HS-27A (cell line): Measurements from ENCODE around the gene SMTNL1.
A peak's percentile ranks its signal among the peaks of the same experiment; 100 is the strongest.
"Not testable (repeated sequence)": the region's sequence is repeated elsewhere in the genome, so short reads cannot be mapped to it uniquely, and the experiment has no call there.

Experiments used
- DNase-seq: peaks from one replicate; pipeline ENCODE4 v3.0.0-alpha.2; 2012; ENCODE audit warnings: low read depth, missing footprints

SMTNL1 gene

DNA sequence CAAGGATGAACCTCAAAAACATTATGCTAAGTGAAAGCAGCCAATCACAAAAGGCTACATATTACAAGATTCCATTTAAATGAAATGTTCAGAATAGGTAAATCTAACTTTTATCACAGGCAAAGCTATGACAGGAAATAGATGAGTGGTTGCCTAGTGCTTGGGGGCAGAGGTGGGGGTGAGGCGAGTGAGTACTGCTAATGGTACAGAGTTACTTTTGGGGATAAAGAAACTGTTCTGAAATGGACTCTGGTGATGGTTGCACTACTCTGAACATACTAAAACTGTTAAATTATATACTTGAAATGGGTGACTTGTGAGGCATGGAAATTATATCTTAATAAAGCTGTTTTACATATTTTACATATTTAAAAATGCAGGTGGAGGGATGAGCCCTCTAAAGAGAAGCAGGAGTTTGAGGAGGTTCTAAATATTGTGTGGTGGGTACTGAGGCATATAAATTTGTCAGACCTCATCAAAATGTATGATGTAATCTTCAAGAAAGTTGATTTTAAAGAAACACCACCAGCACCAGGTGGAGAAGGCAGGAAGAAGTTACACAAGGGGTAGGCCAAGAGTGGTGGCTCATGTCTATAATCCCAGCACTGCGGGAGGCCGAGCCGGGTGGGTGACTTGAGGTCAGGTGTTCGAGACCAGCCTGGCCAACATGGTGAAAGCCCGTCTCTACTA is 25.5 kb upstream of the SMTNL1 start:
- no peak for DNase-seq

DNA sequence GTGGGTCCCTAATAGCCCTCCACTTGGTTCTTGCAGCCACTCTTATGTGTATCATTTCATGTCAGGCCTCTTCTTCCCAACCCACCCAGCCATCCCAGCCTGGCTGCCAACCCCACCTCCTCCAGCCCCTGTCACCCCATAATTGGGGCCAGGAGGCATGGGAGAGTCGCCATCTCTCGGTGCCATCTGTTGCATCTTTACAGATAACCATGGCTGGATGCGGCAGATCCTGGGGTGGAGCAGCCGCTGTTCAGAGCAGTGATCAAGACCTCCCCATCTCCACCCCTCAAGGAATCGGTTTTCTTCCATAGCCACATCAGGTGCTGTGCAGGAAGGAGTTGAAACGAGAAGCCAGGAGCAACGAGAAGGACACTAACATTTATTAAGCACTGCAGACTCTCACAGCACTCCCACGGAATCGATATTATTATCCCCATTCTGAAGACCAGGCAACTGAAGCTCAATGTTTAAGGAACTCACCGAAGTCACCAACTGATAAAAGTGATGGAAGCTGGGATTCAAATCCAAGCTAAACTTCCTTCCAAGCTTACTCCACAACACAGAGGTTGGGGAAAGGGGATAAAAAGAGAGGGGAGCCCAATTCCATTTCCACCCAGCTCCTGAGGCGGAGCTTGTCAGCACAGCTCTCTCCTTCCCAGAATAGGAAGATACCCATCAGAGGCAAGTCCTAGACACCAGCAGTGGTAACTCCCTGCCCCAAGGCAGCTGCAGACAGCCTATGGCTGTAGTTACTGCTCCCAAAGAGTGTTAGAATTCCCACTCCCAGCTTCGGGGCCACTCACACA is 24.5 kb upstream of the SMTNL1 start:
- no peak for DNase-seq

GRCh38 chr11:57513452-57513795 is 24.0 kb upstream of the SMTNL1 start:
- DNase-seq = no peak

DNA sequence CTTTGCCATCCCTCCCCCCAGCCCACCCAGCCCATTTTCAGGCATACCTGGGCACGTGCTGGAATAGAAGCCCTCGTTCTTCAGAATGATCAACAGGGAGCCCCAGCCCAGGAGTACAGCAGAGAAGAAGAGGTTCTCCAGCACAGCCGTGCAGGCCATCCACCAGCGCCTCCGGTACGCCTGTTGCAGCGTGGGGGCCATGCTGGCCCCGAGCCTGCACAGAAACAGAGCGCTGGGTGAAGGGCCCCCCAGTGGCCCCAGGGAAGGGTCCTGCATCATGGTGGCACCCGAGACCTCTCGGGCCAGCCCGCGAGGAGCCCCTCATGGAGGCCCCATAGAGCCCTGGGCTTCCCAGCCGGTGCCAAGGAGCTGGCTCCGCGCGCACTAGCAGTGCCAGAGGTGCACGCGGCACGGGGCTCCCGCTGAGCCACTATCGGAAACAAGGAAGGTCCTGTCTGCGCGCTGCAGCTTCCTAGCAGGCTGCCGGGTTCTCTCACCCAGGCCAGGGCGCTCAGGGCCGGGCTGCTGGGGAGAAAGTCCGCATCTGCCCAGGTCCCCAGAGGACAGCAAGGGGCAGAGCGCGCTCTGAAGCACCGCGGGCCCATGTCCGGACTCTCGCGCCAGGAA is 23.4 kb upstream of the SMTNL1 start:
- no peak for DNase-seq

GRCh38 chr11:57514538-57515331 is 22.7 kb upstream of the SMTNL1 start:
- DNase-seq = no peak

- DNase-seq = no peak
Measured at GRCh38 chr11:57515332-57516060, 21.9 kb upstream of the SMTNL1 start, which contains the start of gene SLC43A1. Gene SLC43A1 (minus strand): TSS chr11:57515702. CDS start chr11:57514111, 1,591 bp downstream.

DNA sequence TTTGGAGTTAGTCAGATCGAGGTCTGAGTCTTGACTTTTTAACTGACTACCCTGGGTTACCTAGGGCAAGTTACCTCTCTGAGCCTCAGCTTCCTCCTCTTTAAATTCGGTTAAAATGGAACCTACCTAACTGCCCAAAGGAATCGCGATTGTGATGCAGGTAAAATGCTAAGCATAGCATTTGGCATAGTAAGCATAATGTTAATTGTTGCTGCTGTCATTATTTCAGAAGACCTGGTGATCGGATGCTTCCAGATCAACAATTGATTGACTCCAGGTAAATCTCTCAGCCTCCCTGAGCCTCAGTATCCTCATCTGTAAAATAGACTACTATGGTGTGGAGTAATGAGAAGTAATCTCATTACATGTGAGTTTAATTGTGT is 21.3 kb upstream of the SMTNL1 start:
- no peak for DNase-seq

DNA sequence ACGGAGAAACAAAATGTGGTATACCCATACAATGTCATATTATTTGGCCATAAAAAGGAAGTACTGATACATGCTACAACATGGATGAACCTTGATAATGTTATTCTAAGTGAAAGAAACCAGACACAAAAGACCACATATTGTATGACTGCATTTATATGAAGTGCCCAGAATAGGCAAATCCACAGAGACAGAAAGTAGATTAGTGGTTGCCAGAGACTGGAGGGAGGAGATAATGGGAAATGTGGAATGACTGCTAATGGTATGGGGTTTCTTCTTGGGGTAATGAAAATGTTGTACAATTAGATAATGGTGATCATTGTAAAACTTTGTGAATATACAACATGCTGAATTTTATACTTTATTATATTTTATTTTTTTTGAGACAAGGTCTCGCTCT is 16.3 kb upstream of the SMTNL1 start:
- DNase-seq = no peak

DNA sequence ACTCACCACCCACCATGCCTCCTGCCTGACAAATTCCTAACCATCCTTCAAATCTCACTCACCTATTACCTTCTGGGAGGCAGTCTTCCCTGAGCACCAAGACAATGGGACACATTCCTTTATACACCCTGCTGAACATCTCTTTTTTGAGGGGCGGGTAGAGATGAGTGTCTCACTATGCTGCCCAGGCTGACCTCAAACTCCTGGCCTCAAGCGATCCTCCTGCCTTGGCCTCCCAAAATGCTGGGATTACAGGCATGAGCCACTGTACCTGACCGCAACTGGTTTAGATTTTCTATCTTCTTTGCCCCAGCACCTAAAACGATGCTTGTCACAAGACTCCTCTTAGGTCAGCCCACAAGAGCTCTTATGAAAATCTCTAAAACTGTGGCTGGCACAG is 14.0 kb upstream of the SMTNL1 start:
- DNase-seq = no peak

DNA sequence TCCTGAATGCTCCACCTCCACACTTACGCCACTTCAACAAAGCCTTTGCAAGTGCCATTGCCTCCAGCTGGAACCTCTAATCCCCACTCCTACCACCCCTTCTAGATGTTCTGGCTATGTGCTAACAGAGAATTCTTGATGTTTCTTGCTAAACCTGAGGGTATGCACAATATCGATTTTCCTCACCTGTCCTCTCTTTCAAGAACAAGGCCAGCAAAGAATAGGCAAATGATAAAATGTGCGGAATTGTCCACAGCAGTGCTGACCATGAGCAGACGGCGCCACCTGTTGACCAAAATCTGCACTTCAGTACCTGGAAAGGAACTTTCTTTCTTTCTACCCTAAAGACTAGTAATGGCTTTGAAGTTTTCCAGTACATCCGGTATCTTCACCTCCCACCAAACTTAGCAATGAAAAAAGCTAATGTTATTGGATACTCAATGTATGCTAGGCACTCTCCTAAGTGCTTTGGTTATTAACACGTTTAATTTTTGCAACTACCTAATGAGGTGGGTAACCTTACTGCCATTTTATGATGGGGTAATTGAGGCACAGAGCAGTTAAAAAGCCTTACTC is 10.3 kb upstream of the SMTNL1 start:
- DNase-seq = no peak

- DNase-seq = no peak
Measured at GRCh38 chr11:57529012-57529411, 8.4 kb upstream of the SMTNL1 start.

DNA sequence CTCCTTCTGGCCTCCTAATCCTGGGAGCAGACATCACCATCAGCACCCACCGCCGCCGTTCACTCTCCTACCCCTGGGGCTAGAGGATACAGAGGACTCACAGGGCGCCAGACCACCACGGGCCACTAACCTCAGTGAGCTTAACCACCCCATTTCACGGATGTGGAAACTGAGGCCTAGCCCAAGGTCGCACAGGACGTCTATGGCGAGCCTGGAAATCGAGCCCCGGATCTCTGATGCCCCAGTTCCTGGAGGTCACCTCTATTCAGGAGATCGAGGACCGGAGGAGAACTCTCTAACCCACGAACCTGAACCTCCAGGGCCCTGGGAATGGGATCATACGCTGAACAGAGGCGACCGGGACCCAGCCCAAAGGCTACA is 7.2 kb upstream of the SMTNL1 start:
- DNase-seq = no peak

GRCh38 chr11:57530596-57531507 is 6.5 kb upstream of the SMTNL1 start, which contains the start of gene TIMM10:
Gene TIMM10 (minus strand): TSS chr11:57530754. CDS start chr11:57530189, 565 bp downstream.
- peak; percentile 93 for DNase-seq

DNA sequence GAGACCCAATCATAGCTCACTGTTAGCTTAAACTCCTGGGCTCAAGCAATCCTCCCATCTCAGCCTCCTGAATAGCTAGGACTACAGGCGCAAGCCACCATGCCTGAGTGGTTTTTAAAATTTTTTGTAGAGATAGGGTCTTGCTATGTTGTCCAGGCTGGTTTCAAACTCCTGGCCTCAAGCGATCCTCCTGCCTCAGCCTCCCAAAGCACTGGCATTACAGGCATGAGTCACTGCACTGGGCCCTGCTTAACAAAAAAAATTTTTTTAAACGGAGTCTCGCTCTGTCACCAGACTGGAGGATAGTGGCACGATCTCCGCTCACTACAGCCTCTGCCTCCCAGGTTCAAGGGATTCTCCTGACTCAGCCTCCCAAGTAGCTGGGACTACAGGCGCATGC is 2.9 kb upstream of the SMTNL1 start:
- DNase-seq = not testable (repeated sequence)

- DNase-seq = no peak
Measured at GRCh38 chr11:57539342-57539741, 1.9 kb downstream of the SMTNL1 start.

GRCh38 chr11:57541169-57541568 is 3.8 kb downstream of the SMTNL1 start:
- DNase-seq = no peak

DNA sequence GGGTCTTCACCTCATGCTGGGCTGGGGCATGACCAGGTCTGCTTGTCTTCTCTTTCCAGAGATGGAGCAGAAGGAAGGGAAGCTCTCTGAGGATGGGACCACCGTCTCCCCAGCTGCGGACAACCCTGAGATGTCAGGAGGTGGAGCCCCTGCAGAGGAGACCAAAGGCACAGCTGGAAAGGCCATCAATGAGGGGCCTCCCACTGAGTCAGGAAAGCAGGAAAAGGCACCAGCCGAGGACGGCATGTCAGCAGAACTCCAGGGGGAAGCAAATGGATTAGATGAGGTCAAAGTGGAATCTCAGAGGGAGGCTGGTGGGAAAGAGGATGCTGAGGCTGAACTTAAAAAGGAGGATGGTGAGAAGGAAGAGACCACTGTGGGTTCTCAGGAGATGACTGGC is 5.2 kb downstream of the SMTNL1 start:
- no peak for DNase-seq

DNA sequence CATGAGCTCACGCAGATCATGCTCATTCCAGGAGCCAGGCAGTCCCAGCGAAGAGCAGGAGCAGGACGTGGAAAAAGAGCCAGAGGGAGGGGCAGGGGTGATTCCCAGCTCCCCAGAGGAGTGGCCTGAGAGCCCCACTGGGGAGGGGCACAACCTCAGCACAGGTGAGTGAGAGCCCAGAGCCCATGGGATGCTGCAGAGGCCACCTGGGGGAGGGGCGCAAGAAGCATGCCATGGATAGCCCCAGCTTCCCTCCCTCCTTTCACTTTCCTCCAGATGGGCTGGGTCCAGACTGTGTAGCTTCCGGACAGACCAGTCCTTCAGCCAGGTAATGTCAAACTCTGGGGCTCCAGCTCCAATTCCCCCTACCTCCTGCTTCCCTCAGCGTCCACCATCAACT is 6.2 kb downstream of the SMTNL1 start:
- DNase-seq = no peak

GRCh38 chr11:57544566-57544965 is 7.2 kb downstream of the SMTNL1 start:
- DNase-seq = no peak

DNA sequence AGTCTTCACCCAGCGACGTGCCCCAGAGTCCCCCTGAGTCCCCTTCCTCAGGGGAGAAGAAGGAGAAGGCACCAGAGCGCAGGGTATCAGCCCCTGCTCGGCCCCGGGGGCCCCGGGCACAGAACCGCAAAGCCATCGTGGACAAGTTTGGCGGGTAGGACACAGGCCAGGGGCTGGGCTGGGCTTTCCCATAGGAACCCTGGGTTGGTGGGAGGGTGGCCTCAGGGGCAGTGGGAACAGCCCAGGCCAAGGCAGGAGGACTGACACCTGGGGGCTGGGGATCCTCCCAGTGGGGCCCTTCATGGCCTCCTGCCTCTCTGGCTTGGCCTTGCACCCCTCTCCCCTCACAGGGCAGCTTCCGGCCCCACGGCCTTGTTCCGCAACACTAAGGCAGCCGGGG is 8.5 kb downstream of the SMTNL1 start:
- DNase-seq = no peak
